GM21515 (cell line): ENCODE measurements around the gene MFRP.

Source experiments
- ATAC-seq: cut with Tn5 transposase; IDR thresholded peaks from one replicate; pipeline ENCODE4 v1.9.1; 2021; ENCODE audit not compliant: unreplicated experiment

The MFRP gene

GRCh38 chr11:119373059-119373920 is 26.8 kb upstream of the MFRP start:
- no peak for ATAC-seq

GRCh38 chr11:119372260-119373058 is 26.0 kb upstream of the MFRP start:
- ATAC-seq: no peak

- ATAC-seq: no peak
Observed at GRCh38 chr11:119371778-119372182, 25.3 kb upstream of the MFRP start.

- ATAC-seq: no peak
Observed at GRCh38 chr11:119371067-119371601, 24.6 kb upstream of the MFRP start.

GRCh38 chr11:119370486-119371046 is 24.1 kb upstream of the MFRP start:
- no peak for ATAC-seq

- ATAC-seq: no peak
Observed at GRCh38 chr11:119369132-119369925, 22.8 kb upstream of the MFRP start.

- ATAC-seq: no peak
Observed at GRCh38 chr11:119368121-119369034, 21.9 kb upstream of the MFRP start.

- ATAC-seq: no peak
Observed at GRCh38 chr11:119367661-119368120, 21.2 kb upstream of the MFRP start.

- no peak for ATAC-seq
Observed at GRCh38 chr11:119366690-119367620, 20.4 kb upstream of the MFRP start.

GRCh38 chr11:119365071-119365591 is 18.6 kb upstream of the MFRP start:
- no peak for ATAC-seq

- ATAC-seq: peak; percentile 51
Observed at GRCh38 chr11:119363851-119364590, 17.5 kb upstream of the MFRP start.

GRCh38 chr11:119363081-119363850 is 16.8 kb upstream of the MFRP start:
- ATAC-seq: no peak

GRCh38 chr11:119362741-119363080 is 16.2 kb upstream of the MFRP start:
- ATAC-seq: no peak

GRCh38 chr11:119361941-119362725 is 15.6 kb upstream of the MFRP start:
- ATAC-seq: no peak

- no peak for ATAC-seq
Observed at GRCh38 chr11:119361056-119361787, 14.7 kb upstream of the MFRP start.
